WTC11 (cell line): ENCODE measurements around the gene HLA-E. TPM values are rescaled to one million over a fixed set of nuclear protein-coding genes. Genes with fewer than 3 reads are reported as not detected.

Experiments used
- ATAC-seq: fragments of 200-7000 bp; cut with Tn5 transposase; 2 replicates; pipeline ENCODE4 v1.10.0; 2021; ENCODE audit warnings: mild to moderate bottlenecking, moderate library complexity
- CTCF ChIA-PET: fragments of 300-600 bp; sonication (Branson Sonifier 250); formaldehyde crosslinking; loops from one replicate; lab custom pipeline; 2021; ENCODE audit warnings: antibody characterized with exemption; lab: Charles Lee
- POLR2A ChIA-PET: fragments of 350-600 bp; sonication (Branson Sonifier 250); formaldehyde crosslinking; loops from one replicate; lab custom pipeline; 2021; ENCODE audit warnings: antibody characterized with exemption; lab: Charles Lee
- DNase-seq: peaks from one replicate; pipeline ENCODE4 v3.0.0; 2021; ENCODE audit warnings: low spot score
- H3K27ac Mint-ChIP-seq: 2 replicates; pipeline ENCODE4 v1.8.0; 2021; ENCODE audit warnings: mixed read lengths
- H3K27me3 Mint-ChIP-seq: 2 replicates; pipeline ENCODE4 v1.8.0; 2021; ENCODE audit warnings: low read depth, mild to moderate bottlenecking, moderate library complexity, mixed read lengths
- H3K36me3 Mint-ChIP-seq: 2 replicates; pipeline ENCODE4 v1.8.0; 2021; ENCODE audit warnings: mixed read lengths
- H3K4me1 Mint-ChIP-seq: 2 replicates; pipeline ENCODE4 v1.8.0; 2022; ENCODE audit warnings: mixed read lengths
- H3K4me3 Mint-ChIP-seq: 2 replicates; pipeline ENCODE4 v1.8.0; 2021; ENCODE audit warnings: mild to moderate bottlenecking, moderate library complexity, mixed read lengths
- H3K9me3 Mint-ChIP-seq: 2 replicates; pipeline ENCODE4 v1.8.0; 2021; ENCODE audit warnings: mixed read lengths
- CTCF ChIP-seq: fragments of 200-600 bp; IDR thresholded peaks from 2 replicates; pipeline ENCODE4 v1.8.0; 2022; ENCODE audit warnings: antibody characterized with exemption
- E2F1 ChIP-seq: sonication (generic); formaldehyde crosslinking; IDR thresholded peaks from 2 replicates; pipeline ENCODE4 v1.8.0; 2022; ENCODE audit warnings: mild to moderate bottlenecking, missing genetic modification reagents
- HMGA2 ChIP-seq: fragments of 250-450 bp; sonication (Bioruptor Pico); IDR thresholded peaks from 2 replicates; pipeline ENCODE4 v1.4.0; 2021; ENCODE audit warnings: mild to moderate bottlenecking, moderate library complexity
- HMGXB4 ChIP-seq: sonication (generic); formaldehyde crosslinking; IDR thresholded peaks from 2 replicates; pipeline ENCODE4 v1.8.1; 2023; ENCODE audit warnings: mild to moderate bottlenecking, moderate library complexity, missing genetic modification reagents
- KAT7 ChIP-seq: sonication (generic); formaldehyde crosslinking; IDR thresholded peaks from 2 replicates; pipeline ENCODE4 v1.8.1; 2023; ENCODE audit warnings: missing genetic modification reagents, mild to moderate bottlenecking, borderline replicate concordance
- MAX ChIP-seq: sonication (generic); formaldehyde crosslinking; IDR thresholded peaks from 2 replicates; pipeline ENCODE4 v1.8.0; 2022; ENCODE audit warnings: mild to moderate bottlenecking, missing genetic modification reagents
- MXD4 ChIP-seq: fragments of 250-450 bp; sonication (Bioruptor Pico); IDR thresholded peaks from 2 replicates; pipeline ENCODE4 v1.8.0; 2021; ENCODE audit warnings: mild to moderate bottlenecking, moderate library complexity, borderline replicate concordance
- NFYB ChIP-seq: sonication (generic); formaldehyde crosslinking; conservative IDR thresholded peaks from 2 replicates; pipeline ENCODE4 v1.8.0; 2022; ENCODE audit warnings: low read depth, missing genetic modification reagents
- NR1H2 ChIP-seq: sonication (generic); formaldehyde crosslinking; IDR thresholded peaks from 2 replicates; pipeline ENCODE4 v1.9.0; 2021; ENCODE audit warnings: mild to moderate bottlenecking, moderate library complexity, missing genetic modification reagents
- PRDM15 ChIP-seq: sonication (generic); formaldehyde crosslinking; IDR thresholded peaks from 2 replicates; pipeline ENCODE4 v1.8.0; 2022; ENCODE audit warnings: missing genetic modification reagents
- PREB ChIP-seq: sonication (generic); formaldehyde crosslinking; IDR thresholded peaks from 2 replicates; pipeline ENCODE4 v1.8.1; 2022; ENCODE audit warnings: mild to moderate bottlenecking, missing genetic modification reagents, moderate library complexity, borderline replicate concordance
- RELA ChIP-seq: sonication (generic); formaldehyde crosslinking; IDR thresholded peaks from 2 replicates; pipeline ENCODE4 v1.8.1; 2022; ENCODE audit warnings: missing genetic modification reagents, mild to moderate bottlenecking, borderline replicate concordance
- TCF7 ChIP-seq: sonication (generic); formaldehyde crosslinking; IDR thresholded peaks from 2 replicates; pipeline ENCODE4 v1.8.0; 2022; ENCODE audit warnings: mild to moderate bottlenecking, low read depth, missing genetic modification reagents, moderate library complexity
- TEAD1 ChIP-seq: sonication (generic); formaldehyde crosslinking; IDR thresholded peaks from 2 replicates; pipeline ENCODE4 v1.8.0; 2022; ENCODE audit warnings: mild to moderate bottlenecking, missing genetic modification reagents
- TEAD4 ChIP-seq: sonication (generic); formaldehyde crosslinking; IDR thresholded peaks from 2 replicates; pipeline ENCODE4 v1.8.0; 2022; ENCODE audit warnings: mild to moderate bottlenecking, missing genetic modification reagents
- USF2 ChIP-seq: sonication (generic); formaldehyde crosslinking; IDR thresholded peaks from 2 replicates; pipeline ENCODE4 v1.8.1; 2023; ENCODE audit warnings: mild to moderate bottlenecking, missing genetic modification reagents, moderate library complexity
- ZNF138 ChIP-seq: sonication (generic); formaldehyde crosslinking; conservative IDR thresholded peaks from 2 replicates; pipeline ENCODE4 v1.8.1; 2022; ENCODE audit warnings: mild to moderate bottlenecking, moderate library complexity, missing genetic modification reagents
- total RNA-seq: library from RNA; stranded (reverse); gene quantifications from 3 replicates; pipeline ENCODE4 v1.2.3, GENCODE V29; 2021

HLA-E gene
- total RNA-seq, 1 experiment from 2014 or later, result 44.7 TPM

- ATAC-seq, result no peak
- POLR2A ChIA-PET, result interaction anchor here (0.9 kb wide), 1 partner anchor 112 kb away, joined by 4 read pairs; no protein-coding TSS in a partner anchor
- TF ChIP-seq KAT7 (no peak), NFYB (CRISPR knock-in tag) (no peak), HMGXB4 (no peak), TCF7 (no peak), PRDM15 (CRISPR knock-in tag) (no peak), NR1H2 (CRISPR knock-in tag) (no peak), E2F1 (CRISPR knock-in tag) (no peak), TEAD1 (CRISPR knock-in tag) (no peak), CTCF (no peak), USF2 (CRISPR knock-in tag) (no peak), TEAD4 (CRISPR knock-in tag) (no peak), MXD4 (CRISPR knock-in tag) (no peak), ZNF138 (CRISPR knock-in tag) (no peak), HMGA2 (CRISPR knock-in tag) (no peak), PREB (CRISPR knock-in tag) (no peak), RELA (no peak), MAX (CRISPR knock-in tag) (no peak)
- H3K9me3 Mint-ChIP-seq, result no peaks in the 10 kb centered on the region
- H3K4me1 Mint-ChIP-seq, result peaks cover 11% of the 10 kb centered on the region
- CTCF ChIA-PET, result interaction anchor here (0.6 to 9.3 kb wide), 7 partner anchors 9 to 111 kb away, joined by 3 to 212 read pairs (median 4); no protein-coding TSS in a partner anchor
- no peak overlapping the region for H3K4me3 Mint-ChIP-seq
- H3K27me3 Mint-ChIP-seq, result peaks cover 36% of the 10 kb centered on the region
- no peak overlapping the region for H3K27ac Mint-ChIP-seq
- no peak for DNase-seq
- H3K36me3 Mint-ChIP-seq, result peaks cover 2% of the 10 kb centered on the region
These were observed 4.1 kb upstream of the HLA-E start for GRCh38 chr6:30485236-30485635.
